Femur (tissue), 1 donor: ENCODE measurements around the gene PAQR4.

Experiments
- DNase-seq: peaks from one replicate; pipeline ENCODE4 v3.0.0-alpha.2; 2017

Gene PAQR4

GRCh38 chr16:3007957-3008689 lies 39.0 kb downstream of the PAQR4 start:
- no peak for DNase-seq

GRCh38 chr16:3008690-3009037 lies 39.5 kb downstream of the PAQR4 start:
- DNase-seq = no peak

GRCh38 chr16:3009568-3010390 lies 40.6 kb downstream of the PAQR4 start:
- DNase-seq = no peak

- no peak for DNase-seq
Observed at GRCh38 chr16:3010510-3010909, 41.4 kb downstream of the PAQR4 start.

- DNase-seq = no peak
Observed at GRCh38 chr16:3012246-3012645, 43.1 kb downstream of the PAQR4 start.

- no peak for DNase-seq
Observed at GRCh38 chr16:3012828-3013420, 43.8 kb downstream of the PAQR4 start, which contains the start of gene CLDN9. Gene CLDN9 (plus strand): TSS chr16:3012923. CDS start chr16:3013363, 440 bp downstream.

GRCh38 chr16:3013491-3013951 lies 44.4 kb downstream of the PAQR4 start:
- DNase-seq = no peak

- DNase-seq = no peak
Observed at GRCh38 chr16:3013998-3014690, 45.0 kb downstream of the PAQR4 start.

GRCh38 chr16:3014971-3015370 lies 45.8 kb downstream of the PAQR4 start:
- DNase-seq = no peak

- no peak for DNase-seq
Observed at GRCh38 chr16:3015865-3016521, 46.8 kb downstream of the PAQR4 start.

- no peak for DNase-seq
Observed at GRCh38 chr16:3017344-3017743, 48.2 kb downstream of the PAQR4 start.

GRCh38 chr16:3017794-3018506 lies 48.8 kb downstream of the PAQR4 start, which contains the start of gene CLDN6:
Gene CLDN6 (minus strand): TSS chr16:3018183. CDS start chr16:3016021, 2,162 bp downstream.
- DNase-seq = no peak

GRCh38 chr16:3019594-3020246 lies 50.6 kb downstream of the PAQR4 start:
- no peak for DNase-seq

- peak; percentile 87 for DNase-seq
Observed at GRCh38 chr16:3020247-3020603, 51.1 kb downstream of the PAQR4 start, which contains the start of gene TNFRSF12A. Gene TNFRSF12A (plus strand): TSS chr16:3020368. CDS start chr16:3020398, 30 bp downstream.

GRCh38 chr16:3020604-3021448 lies 51.7 kb downstream of the PAQR4 start:
- peak; percentile 83 for DNase-seq

- peak; percentile 88 for DNase-seq
Observed at GRCh38 chr16:3021449-3022207, 52.5 kb downstream of the PAQR4 start.

GRCh38 chr16:3022208-3022683 lies 53.1 kb downstream of the PAQR4 start:
- peak; percentile 94 for DNase-seq

- no peak for DNase-seq
Observed at GRCh38 chr16:3022684-3023414, 53.7 kb downstream of the PAQR4 start.
